SK-N-MC (cell line): ENCODE data around the gene EFTUD2.

ENCODE experiments used
- EZH2 ChIP-seq: fragments of 200-600 bp; sonication (generic); IDR thresholded peaks from one replicate; pipeline ENCODE4 v1.6.1; 2017; ENCODE audit warnings: antibody characterized with exemption
- POLR2AphosphoS5 ChIP-seq: IDR thresholded peaks from 2 replicates; pipeline ENCODE4 v1.6.1; 2012; ENCODE audit warnings: mild to moderate bottlenecking, low read depth, low read length, borderline replicate concordance

- TF ChIP-seq EZH2 (no peak), POLR2AphosphoS5 (no peak)
Observed at GRCh38 chr17:44941712-44942331, 42.6 kb upstream of the EFTUD2 start.
